GM12878 (cell line): ENCODE measurements around the gene YTHDC1. TPM values are rescaled to one million over a fixed set of nuclear protein-coding genes. Genes with fewer than 3 reads are reported as not detected.

Experiments used
- ATAC-seq: fragments of 200-7000 bp; cut with Tn5 transposase; 3 replicates; pipeline ENCODE4 v1.9.1; 2020; ENCODE audit warnings: mild to moderate bottlenecking, moderate library complexity
- BruUV-seq: library from RNA; stranded (reverse); fragments of 400-500 nt; replicated peaks from 2 replicates; lab custom pipeline; 2021; lab: Mats Ljungman, UMichigan
- CTCF ChIA-PET: fragments of 300-600 bp; sonication (Branson Sonifier 250); formaldehyde crosslinking; extraction: SDS; loops from one replicate; lab custom pipeline; 2021; ENCODE audit warnings: inconsistent platforms; lab: Yijun Ruan, JAX
- POLR2A ChIA-PET: fragments of 350-600 bp; formaldehyde crosslinking; extraction: SDS; loops from one replicate; lab custom pipeline; 2021; ENCODE audit warnings: inconsistent platforms; lab: Charles Lee
- RAD21 ChIA-PET: fragments of 300-600 bp; sonication (Branson Sonifier 250); formaldehyde crosslinking; loops from one replicate; lab custom pipeline; 2023; ENCODE audit warnings: antibody characterized with exemption; ENCODE audit not compliant: unreplicated experiment; lab: Charles Lee
- SMC1A ChIA-PET: fragments of 300-600 bp; sonication (Branson Sonifier 250); formaldehyde crosslinking; loops from one replicate; lab custom pipeline; 2023; ENCODE audit not compliant: unreplicated experiment, uncharacterized antibody; lab: Charles Lee
- DNase-seq: peaks from one replicate; pipeline ENCODE4 v3.0.0-alpha.2; 2011; ENCODE audit warnings: low read depth, low spot score
- FAIRE-seq: peaks from 3 replicates; lab custom pipeline; 2011; peaks lifted over from hg19 to GRCh38; lab: Jason Lieb, UNC
- H2AFZ ChIP-seq: 2 replicates; pipeline ENCODE4 v1.6.0; 2011; ENCODE audit warnings: low read depth, low read length, control low read depth; ENCODE audit not compliant: control insufficient read depth
- H3K27ac ChIP-seq: 2 replicates; pipeline ENCODE4 v1.5.1; 2011; ENCODE audit warnings: control low read depth; ENCODE audit not compliant: control insufficient read depth, insufficient read depth
- H3K27me3 ChIP-seq, 2 experiments: replicated peaks in 1 of 2; 2 replicates each; pipeline versions ENCODE4 v1.6.0 to v1.6.1; 2011; ENCODE audit warnings: low read length in 1 of 2; ENCODE audit not compliant: control insufficient read depth in 2 of 2, insufficient read depth in 2 of 2
- H3K36me3 ChIP-seq, 2 experiments: 2 replicates each; pipeline ENCODE4 v1.5.1; 2011; ENCODE audit warnings: low read length in 1 of 2; ENCODE audit not compliant: control insufficient read depth in 2 of 2, insufficient read depth in 2 of 2
- H3K4me1 ChIP-seq: 2 replicates; pipeline ENCODE4 v1.6.1; 2011; ENCODE audit warnings: mild to moderate bottlenecking, low read length, moderate library complexity, mixed read lengths; ENCODE audit not compliant: control insufficient read depth, insufficient read depth
- H3K4me2 ChIP-seq: 2 replicates; pipeline ENCODE4 v1.6.0; 2011; ENCODE audit warnings: control low read depth; ENCODE audit not compliant: control insufficient read depth, insufficient read depth
- H3K4me3 ChIP-seq: fragments of 200-600 bp; sonication (generic); 2 replicates; pipeline ENCODE4 v1.5.1; 2016
- H3K79me2 ChIP-seq: 2 replicates; pipeline ENCODE4 v1.6.0; 2011; ENCODE audit warnings: low read length; ENCODE audit not compliant: control insufficient read depth, insufficient read depth
- H3K9ac ChIP-seq: 2 replicates; pipeline ENCODE4 v1.8.0; 2011; ENCODE audit warnings: low read length, control low read depth, mixed read lengths; ENCODE audit not compliant: control insufficient read depth, insufficient read depth
- H3K9me3 ChIP-seq: replicated peaks from 3 replicates; pipeline ENCODE4 v1.5.1; 2011; ENCODE audit warnings: mild to moderate bottlenecking, low read length; ENCODE audit not compliant: control insufficient read depth, insufficient read depth
- H4K20me1 ChIP-seq: 2 replicates; pipeline ENCODE4 v1.6.0; 2011; ENCODE audit not compliant: control insufficient read depth, insufficient read depth
- BHLHE40 ChIP-seq, 2 experiments: fragments of 450-650 bp in 1 of 2; IDR thresholded peaks; 2 replicates each; pipeline ENCODE4 v1.6.1; 2011 to 2017; ENCODE audit warnings: low read depth in 2 of 2, borderline replicate concordance in 1 of 2, improper control_type of control experiment in 1 of 2, low read length in 1 of 2, mild to moderate bottlenecking in 1 of 2
- RELA ChIP-seq: fragments of 450-650 bp; IDR thresholded peaks from 2 replicates; pipeline ENCODE4 v1.8.0; 2014; ENCODE audit warnings: borderline replicate concordance; ENCODE audit not compliant: partially characterized antibody
- WGBS: methylation state at CpG from one replicate; pipeline ENCODE4 v1.1.6; 2016; ENCODE audit warnings: low lambda C conversion rate; ENCODE audit not compliant: insufficient replicate concordance, insufficient coverage; ENCODE audit errors: missing lambda C conversion rate; 5-methylcytosine and 5-hydroxymethylcytosine counted together
- in situ Hi-C: fragments of 300-500 bp; cut with MboI; formaldehyde crosslinking; loops from 9 replicates; pipeline ENCODE4 v1.14.3; 2018; ENCODE audit warnings: mixed read lengths
- intact Hi-C: fragments of 100-400 bp; cut with micrococcal nuclease; formaldehyde crosslinking; loops from one replicate; pipeline ENCODE4 v1.14.2; 2022; ENCODE audit not compliant: unreplicated experiment
- polyA plus RNA-seq, 11 experiments: library from polyadenylated mRNA; depleted of rRNA in 4 of 11; unstranded in 6 of 11; stranded (reverse) in 5 of 11; fragments of >200 nt; fragmentation: Nextera tagmentation in 4 of 11; fragmentation: Illumina TruSeq in 1 of 11; extraction: Ambion mirVana in 4 of 11; extraction: Trizol in 1 of 11; gene quantifications; 1 replicate in 1 of 11; 2 replicates in 10 of 11; pipeline versions ENCODE4 v1.2.1 to v1.2.3, GENCODE V29; 2011 to 2016; ENCODE audit warnings: inconsistent platforms in 2 of 11, missing spikeins in 2 of 11, low read depth in 1 of 11
- total RNA-seq, 4 experiments: library from RNA; depleted of rRNA in 3 of 4; stranded (reverse); fragments of >200 nt in 3 of 4; fragmentation: Illumina TruSeq in 1 of 4; extraction: Trizol in 1 of 4; gene quantifications; 2 replicates each; pipeline versions ENCODE4 v1.2.1 to v1.2.3, GENCODE V29; 2013 to 2021
- TF ChIP-seq, protein P1 (sequence below): fragments of 450-650 bp; IDR thresholded peaks from 2 replicates; pipeline ENCODE4 v1.6.1; 2016; ENCODE audit warnings: mild to moderate bottlenecking

YTHDC1 gene
- total and polyA plus RNA-seq, 10 of the 15 experiments (the other 5 are each of a cell fraction or from before 2014, with no cell fraction given) = 18.7 to 83.2 (median 47.5) TPM

DNA sequence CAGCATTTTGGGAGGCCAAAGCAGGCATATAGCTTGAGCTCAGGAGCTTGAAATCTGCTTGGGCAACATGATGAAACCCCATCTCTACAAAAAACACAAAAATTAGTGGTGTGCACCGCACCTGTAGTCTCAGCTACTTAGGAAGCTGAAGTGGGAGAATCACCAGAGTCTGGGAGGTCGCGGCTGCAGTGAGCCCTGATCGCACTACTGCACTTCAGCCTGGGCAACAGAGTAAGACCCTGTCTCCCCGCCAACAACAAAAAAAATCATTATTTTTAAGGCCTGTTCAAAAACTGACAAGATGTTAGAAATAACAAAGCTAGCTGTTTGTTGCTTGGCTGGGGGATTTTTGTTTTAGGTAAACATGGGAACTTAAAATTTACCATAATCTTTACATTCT is 5.1 kb downstream of the YTHDC1 start:
- ChIA-PET RAD21 (interaction anchor here (0.7 to 2.4 kb wide), 2 partner anchors 11 to 30 kb away, joined by 3 to 15 read pairs; no protein-coding TSS in a partner anchor), CTCF (interaction anchor here (0.8 to 2.2 kb wide), 5 partner anchors 12 to 72 kb away, joined by 3 to 6 read pairs (median 3); no protein-coding TSS in a partner anchor), POLR2A (interaction anchor here (1.0 kb wide), 1 partner anchor 30 kb away, joined by 3 read pairs; no protein-coding TSS in a partner anchor), SMC1A (interaction anchor here (1.0 to 2.1 kb wide), 3 partner anchors 13 to 57 kb away, joined by 3 to 6 read pairs (median 6); no protein-coding TSS in a partner anchor)
- no peak overlapping the region for H3K9ac ChIP-seq
- FAIRE-seq (no peak), ATAC-seq (no peak), DNase-seq (no peak)
- no peaks in the 10 kb centered on the region; the same call in 1 of the 2 replicates for H3K4me1 ChIP-seq
- 86% methylated on average over 5 of the region's 5 CpGs for WGBS
- peak overlapping the region; percentile 54 for H3K4me2 ChIP-seq
- in situ Hi-C loops = loop anchor here (10.0 kb wide), 1 partner anchor 640 kb away; the partner anchor contains the start of gene UBA6
- intact Hi-C loops = loop anchor here (5.0 kb wide), 2 partner anchors 642 to 713 kb away; partner anchors contain the start of gene UBA6
- TF ChIP-seq RELA (no peak), BHLHE40 (IDR thresholded peaks at IDR 0.05; ENCODE audit: borderline replicate concordance in 1 of 2, low read depth in 2 of 2, low read length in 1 of 2) (no peak)
- TF ChIP-seq, protein P1, sequence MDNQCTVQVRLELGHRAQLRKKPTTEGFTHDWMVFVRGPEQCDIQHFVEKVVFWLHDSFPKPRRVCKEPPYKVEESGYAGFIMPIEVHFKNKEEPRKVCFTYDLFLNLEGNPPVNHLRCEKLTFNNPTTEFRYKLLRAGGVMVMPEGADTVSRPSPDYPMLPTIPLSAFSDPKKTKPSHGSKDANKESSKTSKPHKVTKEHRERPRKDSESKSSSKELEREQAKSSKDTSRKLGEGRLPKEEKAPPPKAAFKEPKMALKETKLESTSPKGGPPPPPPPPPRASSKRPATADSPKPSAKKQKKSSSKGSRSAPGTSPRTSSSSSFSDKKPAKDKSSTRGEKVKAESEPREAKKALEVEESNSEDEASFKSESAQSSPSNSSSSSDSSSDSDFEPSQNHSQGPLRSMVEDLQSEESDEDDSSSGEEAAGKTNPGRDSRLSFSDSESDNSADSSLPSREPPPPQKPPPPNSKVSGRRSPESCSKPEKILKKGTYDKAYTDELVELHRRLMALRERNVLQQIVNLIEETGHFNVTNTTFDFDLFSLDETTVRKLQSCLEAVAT = 0 out of 2 replicates have a peak, but pooled peaks have one; percentile 26
- peaks cover 99% of the 10 kb centered on the region for H3K79me2 ChIP-seq
- no peak overlapping the region for H3K27ac ChIP-seq
- no TSS peak for BruUV-seq
- peaks cover 0 to 11% of the 10 kb centered on the region in 2 experiments; a peak in 1 of 4 replicates for H3K36me3 ChIP-seq
- H3K27me3 ChIP-seq = no peaks in the 10 kb centered on the region
- no peaks in the 10 kb centered on the region for H3K9me3 ChIP-seq
- peak overlapping the region; percentile 42; the same call in 1 of the 2 replicates for H3K4me3 ChIP-seq
- H2AFZ ChIP-seq = no peak overlapping the region
- H4K20me1 ChIP-seq = peaks cover 12% of the 10 kb centered on the region
